PC-9 (cell line): ENCODE measurements around the gene DIAPH2. TPM values are rescaled to one million over a fixed set of nuclear protein-coding genes. Genes with fewer than 3 reads are reported as not detected.

Experiments
- BruUV-seq: library from RNA; stranded (reverse); fragments of 400-500 nt; replicated peaks from 2 replicates; lab custom pipeline; 2021; lab: Mats Ljungman, UMichigan
- CTCF ChIA-PET: fragments of 300-600 bp; sonication (Branson Sonifier 250); formaldehyde crosslinking; loops from one replicate; lab custom pipeline; 2022; ENCODE audit warnings: antibody characterized with exemption; lab: Charles Lee
- POLR2A ChIA-PET: fragments of 300-600 bp; sonication (Branson Sonifier 250); formaldehyde crosslinking; loops from one replicate; lab custom pipeline; 2022; ENCODE audit warnings: antibody characterized with exemption; ENCODE audit not compliant: unreplicated experiment; lab: Charles Lee
- DNase-seq, 2 experiments: peaks; one replicate each; pipeline versions ENCODE4 v3.0.0 to v3.0.0-alpha.2; 2015 to 2022; ENCODE audit warnings: mixed read lengths in 1 of 2
- H2AFZ ChIP-seq: fragments of 200-600 bp; sonication (generic); 2 replicates; pipeline ENCODE4 v1.8.1; 2017; ENCODE audit warnings: antibody characterized with exemption
- H3F3A ChIP-seq: fragments of 200-600 bp; sonication (generic); 2 replicates; pipeline ENCODE4 v1.8.1; 2017; ENCODE audit warnings: antibody characterized with exemption, mild to moderate bottlenecking, low read depth; ENCODE audit not compliant: insufficient read depth
- H3K27ac ChIP-seq: fragments of 200-600 bp; sonication (generic); 2 replicates; pipeline ENCODE4 v1.6.1; 2016; ENCODE audit warnings: mixed run types
- H3K27me3 ChIP-seq: fragments of 200-600 bp; sonication (generic); 2 replicates; pipeline ENCODE4 v1.6.1; 2016; ENCODE audit warnings: low read depth, mixed run types; ENCODE audit not compliant: insufficient read depth
- H3K36me3 ChIP-seq: fragments of 200-600 bp; sonication (generic); 2 replicates; pipeline ENCODE4 v1.6.1; 2016; ENCODE audit warnings: low read depth, mixed run types
- H3K4me1 ChIP-seq: fragments of 200-600 bp; sonication (generic); replicated peaks from 2 replicates; pipeline ENCODE4 v1.6.1; 2016; ENCODE audit warnings: mixed run types; ENCODE audit not compliant: insufficient read depth
- H3K4me2 ChIP-seq: fragments of 200-600 bp; sonication (generic); 2 replicates; pipeline ENCODE4 v1.6.1; 2017; ENCODE audit warnings: mixed run types
- H3K4me3 ChIP-seq: fragments of 200-600 bp; sonication (generic); 2 replicates; pipeline ENCODE4 v1.6.1; 2016; ENCODE audit warnings: mixed run types
- H3K79me2 ChIP-seq: fragments of 200-600 bp; sonication (generic); 2 replicates; pipeline ENCODE4 v1.6.1; 2017; ENCODE audit warnings: low read depth, mixed run types
- H3K9me2 ChIP-seq: fragments of 200-600 bp; sonication (generic); 2 replicates; pipeline ENCODE4 v1.8.1; 2017; ENCODE audit warnings: mild to moderate bottlenecking; ENCODE audit not compliant: insufficient read depth
- H3K9me3 ChIP-seq: fragments of 200-600 bp; sonication (generic); 2 replicates; pipeline ENCODE4 v1.8.1; 2016; ENCODE audit warnings: low read depth; ENCODE audit not compliant: insufficient read depth
- H4K20me1 ChIP-seq: fragments of 200-600 bp; sonication (generic); 2 replicates; pipeline ENCODE4 v1.8.1; 2017; ENCODE audit not compliant: insufficient read depth
- CTCF ChIP-seq: fragments of 200-600 bp; sonication (generic); conservative IDR thresholded peaks from 2 replicates; pipeline ENCODE4 v1.6.1; 2017; ENCODE audit warnings: mixed run types, antibody characterized with exemption, mild to moderate bottlenecking, moderate library complexity
- EZH2 ChIP-seq: fragments of 200-600 bp; sonication (generic); IDR thresholded peaks from 2 replicates; pipeline ENCODE4 v1.8.0; 2017; ENCODE audit warnings: antibody characterized with exemption, low read depth
- intact Hi-C: fragments of 100-400 bp; cut with micrococcal nuclease; formaldehyde crosslinking; loops from one replicate; pipeline ENCODE4 v1.10.0; 2022; ENCODE audit not compliant: unreplicated experiment
- total RNA-seq: library from RNA; stranded (reverse); gene quantifications from 2 replicates; pipeline ENCODE4 v1.2.3, GENCODE V29; 2021

DIAPH2 gene
- total RNA-seq, 1 experiment from 2014 or later, result 12.0 TPM

- DNase-seq, result no peak
- H3K27ac ChIP-seq, result no peak overlapping the region
- no peak overlapping the region for H3K4me3 ChIP-seq
- no peaks in the 10 kb centered on the region for H3K9me2 ChIP-seq
- TF ChIP-seq EZH2 (no peak), CTCF (no peak)
- no peaks in the 10 kb centered on the region for H3F3A ChIP-seq
- no peaks in the 10 kb centered on the region for H3K4me1 ChIP-seq
- no peaks in the 10 kb centered on the region for H3K79me2 ChIP-seq
- ChIA-PET POLR2A (no interaction called here), CTCF (no interaction called here)
- no peak overlapping the region for H3K4me2 ChIP-seq
- H4K20me1 ChIP-seq, result no peaks in the 10 kb centered on the region
- BruUV-seq, result no TSS peak
- H3K36me3 ChIP-seq, result no peaks in the 10 kb centered on the region
- no peaks in the 10 kb centered on the region for H3K9me3 ChIP-seq
- H2AFZ ChIP-seq, result no peak overlapping the region
- H3K27me3 ChIP-seq, result no peaks in the 10 kb centered on the region
- intact Hi-C loops, result no loop called here
Observed at GRCh38 chrX:97268182-97268680, 583.6 kb downstream of the DIAPH2 start.

GRCh38 chrX:97284531-97284930 lies 599.9 kb downstream of the DIAPH2 start:
- CTCF ChIA-PET, result no interaction called here
- no peak overlapping the region for H3K4me3 ChIP-seq

GRCh38 chrX:97290199-97290598 lies 605.6 kb downstream of the DIAPH2 start:
- TF ChIP-seq CTCF, result no peak
- TF ChIP-seq EZH2, result no peak

More at GRCh38 chrX:97284531-97284930, 599.9 kb downstream of the DIAPH2 start:
- H3K9me3 ChIP-seq, result no peaks in the 10 kb centered on the region
- no peak overlapping the region for H2AFZ ChIP-seq
- no peaks in the 10 kb centered on the region for H3K4me1 ChIP-seq
- POLR2A ChIA-PET, result no interaction called here
- H3K9me2 ChIP-seq, result no peaks in the 10 kb centered on the region
- TF ChIP-seq EZH2 (no peak), CTCF (no peak)
- no peak for DNase-seq
- H3K4me2 ChIP-seq, result no peak overlapping the region
- no peaks in the 10 kb centered on the region for H3F3A ChIP-seq
- no peaks in the 10 kb centered on the region for H3K79me2 ChIP-seq
- no peaks in the 10 kb centered on the region for H4K20me1 ChIP-seq
- no peak overlapping the region for H3K27ac ChIP-seq
- intact Hi-C loops, result no loop called here
- H3K36me3 ChIP-seq, result no peaks in the 10 kb centered on the region
- no peaks in the 10 kb centered on the region for H3K27me3 ChIP-seq
- no TSS peak for BruUV-seq

More at GRCh38 chrX:97290199-97290598, 605.6 kb downstream of the DIAPH2 start:
- no TSS peak for BruUV-seq
- Histone ChIP-seq H3K9me2 (no peaks in the 10 kb centered on the region), H2AFZ (no peak overlapping the region), H3F3A (no peaks in the 10 kb centered on the region), H4K20me1 (no peaks in the 10 kb centered on the region), H3K4me1 (no peaks in the 10 kb centered on the region), H3K27me3 (no peaks in the 10 kb centered on the region), H3K4me3 (no peak overlapping the region), H3K9me3 (no peaks in the 10 kb centered on the region), H3K27ac (no peak overlapping the region), H3K4me2 (no peak overlapping the region), H3K79me2 (no peaks in the 10 kb centered on the region), H3K36me3 (no peaks in the 10 kb centered on the region)
- no peak for DNase-seq
- CTCF ChIA-PET, result no interaction called here
- POLR2A ChIA-PET, result no interaction called here
- intact Hi-C loops, result no loop called here
